ENCODE measurements around the gene GKN2. TPM values are rescaled to one million over a fixed set of nuclear protein-coding genes. Genes with fewer than 3 reads are reported as not detected.

The GKN2 gene
- polyA plus RNA-seq, 3 donors: not detected

- intact Hi-C loops (cut with micrococcal nuclease): loop anchor here in 1 of 2 donors (10.0 kb wide), 1 partner anchor 441 kb away; no protein-coding TSS in a partner anchor
- Mint-ChIP-seq H3K27me3 (ENCODE audit: low read depth in 3 of 3) (no peaks in the 10 kb centered on the region), H3K27ac (no peak overlapping the region)
Measured at GRCh38 chr2:68916226-68916625, 36.5 kb downstream of the GKN2 start.

GRCh38 chr2:68915393-68915792, 37.3 kb downstream of the GKN2 start:
- Histone ChIP-seq H3K27ac (ENCODE audit: low read depth in 1 of 2, low read length in 2 of 2) (no peak overlapping the region), H3K79me2 (ENCODE audit: insufficient read depth, low read length) (no peaks in the 10 kb centered on the region), H3K4me2 (replicated peaks; ENCODE audit: extremely low read depth, low read length, poor library complexity, severe bottlenecking) (no peak overlapping the region), H3K36me3 (replicated peaks in 1 of 2; ENCODE audit: control insufficient read depth in 1 of 2, insufficient read depth in 2 of 2, low read length in 2 of 2) (no peaks in the 10 kb centered on the region), H3K4me3 (replicated peaks in 1 of 3; ENCODE audit: low read depth in 2 of 3, low read length in 3 of 3) (no peak overlapping the region), H3K9me3 (replicated peaks in 1 of 2; ENCODE audit: control insufficient read depth in 1 of 2, insufficient read depth in 1 of 2, low read length in 2 of 2) (no peaks in the 10 kb centered on the region), H4K20me1 (ENCODE audit: insufficient read depth, low read length) (no peaks in the 10 kb centered on the region), H3K27me3 (ENCODE audit: control insufficient read depth in 2 of 2, insufficient read depth in 2 of 2, low read length in 2 of 2) (no peaks in the 10 kb centered on the region), H3K9ac (ENCODE audit: insufficient read depth, low read length, poor library complexity, severe bottlenecking) (no peak overlapping the region), H3K4me1 (ENCODE audit: control insufficient read depth in 1 of 2, insufficient read depth in 2 of 2, low read length in 2 of 2) (peaks cover 10 to 13% of the 10 kb centered on the region in 2 donors), H2AFZ (ENCODE audit: insufficient read depth, low read depth, low read length, poor library complexity, severe bottlenecking) (no peak overlapping the region)
- intact Hi-C loops (cut with micrococcal nuclease): loop anchor here in 1 of 2 donors (10.0 kb wide), 1 partner anchor 441 kb away; no protein-coding TSS in a partner anchor
- WGBS (ENCODE audit: insufficient coverage): 65% methylated on average over 4 of the region's 4 CpGs
- Mint-ChIP-seq H3K36me3 (no peaks in the 10 kb centered on the region), H3K4me1 (peaks cover 2% of the 10 kb centered on the region), H3K9me3 (peaks cover 0 to 2% (median 0%) of the 10 kb centered on the region in 7 donors), H3K27ac (no peak overlapping the region), H3K27me3 (ENCODE audit: low read depth in 3 of 3) (no peaks in the 10 kb centered on the region), H3K4me3 (no peak overlapping the region)
- no peak for TF ChIP-seq CTCF (IDR thresholded peaks at IDR 0.05)
- no peak for DNase-seq

More at GRCh38 chr2:68916226-68916625, 36.5 kb downstream of the GKN2 start:
- H3K4me2 ChIP-seq (replicated peaks; ENCODE audit: extremely low read depth, low read length, poor library complexity, severe bottlenecking): no peak overlapping the region
- WGBS (ENCODE audit: insufficient coverage): 80% methylated on average over 1 of the region's 1 CpG
- Mint-ChIP-seq H3K36me3 (no peaks in the 10 kb centered on the region), H3K4me1 (peaks cover 2% of the 10 kb centered on the region), H3K4me3 (no peak overlapping the region), H3K9me3 (peaks cover 0 to 2% (median 0%) of the 10 kb centered on the region in 7 donors)
- H3K79me2 ChIP-seq (ENCODE audit: insufficient read depth, low read length): no peaks in the 10 kb centered on the region
- H3K27me3 ChIP-seq (ENCODE audit: control insufficient read depth in 2 of 2, insufficient read depth in 2 of 2, low read length in 2 of 2): no peaks in the 10 kb centered on the region
- no peak overlapping the region for H2AFZ ChIP-seq (ENCODE audit: insufficient read depth, low read depth, low read length, poor library complexity, severe bottlenecking)
- H3K4me1 ChIP-seq (ENCODE audit: control insufficient read depth in 1 of 2, insufficient read depth in 2 of 2, low read length in 2 of 2): peaks cover 10 to 13% of the 10 kb centered on the region in 2 donors
- H3K9me3 ChIP-seq (replicated peaks in 1 of 2; ENCODE audit: control insufficient read depth in 1 of 2, insufficient read depth in 1 of 2, low read length in 2 of 2): no peaks in the 10 kb centered on the region
- no peak for TF ChIP-seq CTCF (IDR thresholded peaks at IDR 0.05)
- no peak overlapping the region for H3K27ac ChIP-seq (ENCODE audit: low read depth in 1 of 2, low read length in 2 of 2)
- no peaks in the 10 kb centered on the region for H3K36me3 ChIP-seq (replicated peaks in 1 of 2; ENCODE audit: control insufficient read depth in 1 of 2, insufficient read depth in 2 of 2, low read length in 2 of 2)
- DNase-seq: no peak
- H3K9ac ChIP-seq (ENCODE audit: insufficient read depth, low read length, poor library complexity, severe bottlenecking): no peak overlapping the region
- no peak overlapping the region for H3K4me3 ChIP-seq (replicated peaks in 1 of 3; ENCODE audit: low read depth in 2 of 3, low read length in 3 of 3)
- no peaks in the 10 kb centered on the region for H4K20me1 ChIP-seq (ENCODE audit: insufficient read depth, low read length)
